ENCODE results near the gene ATP7B.

ATP7B gene

DNA sequence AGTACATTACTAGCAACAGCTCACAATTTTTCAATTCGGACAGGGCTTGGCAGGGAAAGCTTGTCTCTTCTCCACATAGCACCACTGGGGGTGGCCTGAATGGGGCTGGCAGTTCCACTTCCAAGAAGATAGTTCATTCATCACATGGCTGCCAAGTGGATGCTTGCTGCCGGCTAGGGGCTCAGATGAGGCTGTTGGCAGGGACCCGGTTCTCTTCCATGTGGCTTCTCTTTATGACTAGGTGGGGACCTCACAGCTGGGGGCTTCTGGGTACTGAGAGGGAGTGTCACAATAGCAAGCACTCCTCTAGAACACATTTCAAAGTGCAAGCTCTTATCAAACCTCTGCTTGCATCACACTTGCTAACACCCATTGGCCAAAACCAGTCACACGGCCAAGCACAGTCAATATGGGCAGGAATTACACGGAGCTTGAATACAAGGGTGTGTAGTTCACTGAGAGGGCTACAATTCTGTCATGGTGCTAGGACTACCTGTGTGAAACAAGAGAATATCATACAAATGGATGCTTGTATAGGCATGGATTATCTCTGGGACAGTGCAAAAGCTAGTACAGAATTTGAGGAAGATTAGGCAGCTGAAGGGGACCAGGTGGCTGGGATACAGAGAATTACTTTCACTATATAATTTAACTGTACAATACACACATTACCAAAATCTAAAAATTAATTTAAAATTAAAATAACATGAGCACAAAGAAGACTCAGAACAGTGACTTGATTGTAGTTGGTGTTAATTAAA is 32.3 kb downstream of the ATP7B start:
- DNase-seq (ENCODE audit: low spot score) = no peak

DNA sequence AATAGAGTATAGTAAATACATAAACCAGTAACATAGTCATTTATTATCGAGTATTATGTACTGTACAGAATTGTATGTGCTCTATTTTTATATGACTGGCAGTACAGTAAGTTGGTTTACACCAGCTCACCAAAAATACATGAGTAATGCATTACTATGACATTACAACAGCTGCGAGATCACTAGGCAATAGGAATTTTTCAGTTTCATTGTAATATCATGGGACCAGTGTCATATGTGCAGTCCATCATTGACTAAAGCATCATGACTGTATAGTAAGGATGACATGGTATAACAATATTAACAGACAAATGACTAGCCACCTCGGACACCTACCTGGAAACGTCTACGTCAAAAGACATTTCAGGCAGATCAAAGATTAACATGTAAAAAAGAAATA is 33.6 kb downstream of the ATP7B start:
- no peak for DNase-seq (ENCODE audit: low spot score)

DNA sequence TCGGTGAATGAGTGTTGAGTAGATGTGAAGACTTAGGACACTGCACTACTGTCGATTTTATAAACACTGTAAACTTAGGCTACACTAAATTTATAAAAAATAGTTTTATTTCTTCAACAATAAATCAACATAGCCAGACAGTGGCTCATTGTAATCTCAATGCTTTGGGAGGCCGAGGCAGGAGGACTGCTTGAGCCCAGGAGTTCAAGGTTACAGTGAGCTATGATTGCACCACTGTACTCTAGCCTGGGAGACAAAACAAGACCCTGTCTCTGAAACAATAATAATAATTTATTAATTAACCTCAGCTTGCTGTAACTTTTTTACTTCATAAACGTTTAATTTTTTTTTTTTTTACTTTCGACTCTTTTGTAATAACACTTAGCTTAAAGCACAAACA is 34.4 kb downstream of the ATP7B start:
- no peak for DNase-seq (ENCODE audit: low spot score)

DNA sequence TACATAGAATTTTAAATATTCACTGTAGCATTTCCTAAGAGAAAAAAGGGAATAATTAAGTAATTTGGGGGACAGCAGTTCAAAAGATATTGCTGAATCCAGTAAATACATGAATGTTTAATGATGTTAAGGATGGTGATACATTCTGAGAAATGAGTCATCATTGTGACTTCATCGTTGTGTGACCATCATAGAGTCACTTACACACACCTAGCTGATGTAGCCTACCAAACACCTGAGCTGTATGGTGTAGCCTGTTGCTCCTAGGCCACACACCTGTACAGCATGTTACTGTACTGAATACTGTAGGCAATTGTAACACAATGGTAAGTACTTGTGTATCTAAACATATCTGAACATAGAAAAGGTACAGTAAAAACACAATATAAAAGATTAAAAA is 34.8 kb downstream of the ATP7B start:
- DNase-seq (ENCODE audit: low spot score) = no peak

DNA sequence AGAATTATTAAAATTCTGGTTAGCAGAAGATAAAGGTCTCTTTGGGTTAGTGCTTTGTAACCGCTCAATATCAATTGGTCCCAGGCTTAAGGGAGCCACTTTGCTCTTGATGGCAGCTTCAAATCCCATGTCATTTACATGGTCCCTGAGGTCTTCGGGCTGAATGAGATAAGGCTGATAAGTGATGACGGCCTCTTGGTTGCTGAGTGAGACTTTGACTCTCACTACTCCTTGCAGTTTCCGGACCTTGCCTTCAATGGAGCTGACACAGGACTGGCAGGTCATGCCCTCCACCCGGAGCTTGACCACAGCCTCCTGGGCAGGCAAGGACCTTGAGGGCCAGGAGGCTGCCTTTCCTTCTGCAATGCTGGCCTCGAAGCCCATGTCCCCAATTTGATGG is 36.8 kb downstream of the ATP7B start:
- DNase-seq (ENCODE audit: low spot score) = no peak

DNA sequence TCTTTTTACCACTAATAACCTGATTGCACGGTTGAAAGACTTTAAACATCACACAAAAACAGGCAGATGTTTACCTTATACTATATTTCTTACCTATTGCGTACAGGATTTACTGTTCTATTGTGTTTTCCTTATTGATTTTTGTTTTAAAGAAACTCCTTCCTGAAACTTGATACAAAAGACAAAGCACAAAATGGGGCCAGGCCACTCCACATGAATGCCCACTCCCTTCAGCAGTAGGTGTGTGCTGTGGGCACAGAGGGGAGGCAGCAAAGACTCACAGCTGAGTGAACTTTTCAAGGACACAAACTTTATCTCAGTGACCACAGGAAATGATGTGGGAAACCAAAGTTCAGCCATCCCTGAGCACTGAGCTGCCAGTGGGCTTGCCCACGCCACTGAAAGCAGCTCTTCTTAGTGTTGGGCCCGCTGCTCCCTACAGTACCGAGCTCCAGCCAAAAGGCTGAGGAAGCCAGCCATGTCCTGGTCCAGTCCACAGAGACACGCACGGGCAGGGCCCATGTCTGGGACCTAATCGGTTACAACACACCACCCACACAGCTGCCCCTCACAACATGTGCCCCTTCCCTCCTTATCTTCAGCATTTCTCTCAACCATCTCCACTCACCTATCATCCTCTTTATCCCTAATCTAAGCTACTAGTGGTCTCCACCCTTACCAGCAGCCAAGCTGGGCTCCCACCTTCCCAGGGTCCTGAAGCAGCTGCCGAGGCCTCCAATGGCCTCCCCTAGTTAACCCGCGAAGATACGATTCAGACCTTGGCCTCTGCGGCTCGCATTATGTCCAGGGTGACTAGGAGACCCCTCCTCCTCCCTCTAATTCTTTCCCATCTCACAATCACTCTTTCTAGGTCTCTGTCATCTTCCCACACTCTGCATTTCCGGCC is 39.5 kb downstream of the ATP7B start:
- DNase-seq (ENCODE audit: low spot score) = no peak

DNA sequence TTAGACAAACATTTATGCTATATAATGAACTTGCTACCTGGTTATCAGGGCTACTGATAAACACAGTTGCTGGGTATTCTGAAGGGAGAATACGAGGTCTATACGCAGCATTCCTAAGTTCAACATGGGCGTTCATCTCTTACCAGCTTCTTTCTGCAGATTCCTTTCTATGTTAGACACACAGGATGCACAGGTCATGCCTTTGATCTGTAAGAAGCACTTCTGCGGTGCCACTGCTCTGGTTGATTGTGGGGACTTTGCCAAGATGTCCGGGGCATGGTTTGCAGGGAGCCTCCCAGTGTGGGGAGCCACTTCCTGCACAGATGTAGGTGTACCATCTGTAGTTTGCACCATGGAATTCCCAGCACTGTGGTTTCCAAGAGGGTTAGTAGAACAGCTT is 40.9 kb downstream of the ATP7B start:
- DNase-seq (ENCODE audit: low spot score) = no peak

DNA sequence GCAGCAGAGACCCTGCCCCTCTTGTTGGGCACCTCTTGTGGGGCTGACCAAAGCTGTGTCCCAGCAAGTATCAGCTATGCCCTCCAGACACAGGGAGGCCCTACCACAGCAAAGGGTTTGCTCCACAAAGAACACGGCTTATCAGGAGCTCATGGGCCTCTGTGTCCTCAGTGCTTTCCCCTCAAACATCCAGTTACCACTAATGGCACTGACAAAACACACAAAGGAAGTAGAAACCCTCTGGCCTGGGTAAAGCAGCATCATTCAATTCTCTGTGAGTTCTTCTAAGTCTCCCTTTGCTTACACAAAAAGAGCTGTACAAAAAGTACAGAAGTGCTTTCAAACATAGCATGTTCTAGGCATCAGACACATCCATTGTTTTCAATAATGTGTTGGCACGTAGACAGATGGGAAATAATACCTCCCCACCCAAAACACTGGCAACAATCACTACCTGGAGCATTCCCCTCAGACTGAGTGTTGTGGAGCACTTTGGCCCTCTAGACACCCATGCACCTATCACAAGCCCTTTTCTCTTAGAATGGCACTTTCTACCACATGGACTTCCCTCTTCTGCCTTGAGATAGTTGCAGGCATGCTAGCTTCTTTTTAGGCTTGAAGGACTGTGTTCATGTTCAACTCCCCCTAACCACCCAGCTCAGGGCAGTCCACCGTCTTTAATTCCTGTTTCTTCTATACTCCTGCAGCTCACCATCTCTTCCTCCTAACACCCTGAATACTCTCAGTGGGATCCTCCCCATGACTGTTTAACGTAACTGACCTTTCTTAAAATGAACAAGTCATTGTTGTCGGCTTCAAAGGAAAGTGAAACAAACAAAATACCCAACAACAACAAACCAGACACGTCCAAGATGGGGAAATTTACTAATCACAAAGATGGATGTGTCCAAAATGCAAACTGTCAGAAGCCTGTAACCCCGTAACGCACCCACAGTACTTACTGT is 43.5 kb downstream of the ATP7B start:
- DNase-seq (ENCODE audit: low spot score) = no peak

DNA sequence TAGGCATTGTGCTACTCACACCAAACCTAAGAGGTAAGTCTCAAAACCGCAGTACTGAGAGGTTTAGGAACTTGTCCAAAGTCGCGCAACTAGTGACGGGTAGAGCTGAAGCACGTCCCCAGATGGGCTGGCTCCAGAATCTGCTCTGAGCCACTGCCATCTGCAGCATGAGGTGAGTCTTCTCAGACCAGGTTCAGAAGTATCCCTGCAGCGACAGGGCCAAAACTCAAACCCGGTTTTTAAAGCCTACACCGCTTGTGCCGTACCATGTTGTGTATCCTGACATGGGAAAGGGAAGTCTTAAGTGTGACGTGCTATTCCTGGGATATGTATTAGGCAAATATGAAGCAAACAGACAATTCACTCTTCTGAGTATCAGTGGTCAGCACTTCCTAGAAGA is 45.1 kb downstream of the ATP7B start:
- no peak for DNase-seq (ENCODE audit: low spot score)

DNA sequence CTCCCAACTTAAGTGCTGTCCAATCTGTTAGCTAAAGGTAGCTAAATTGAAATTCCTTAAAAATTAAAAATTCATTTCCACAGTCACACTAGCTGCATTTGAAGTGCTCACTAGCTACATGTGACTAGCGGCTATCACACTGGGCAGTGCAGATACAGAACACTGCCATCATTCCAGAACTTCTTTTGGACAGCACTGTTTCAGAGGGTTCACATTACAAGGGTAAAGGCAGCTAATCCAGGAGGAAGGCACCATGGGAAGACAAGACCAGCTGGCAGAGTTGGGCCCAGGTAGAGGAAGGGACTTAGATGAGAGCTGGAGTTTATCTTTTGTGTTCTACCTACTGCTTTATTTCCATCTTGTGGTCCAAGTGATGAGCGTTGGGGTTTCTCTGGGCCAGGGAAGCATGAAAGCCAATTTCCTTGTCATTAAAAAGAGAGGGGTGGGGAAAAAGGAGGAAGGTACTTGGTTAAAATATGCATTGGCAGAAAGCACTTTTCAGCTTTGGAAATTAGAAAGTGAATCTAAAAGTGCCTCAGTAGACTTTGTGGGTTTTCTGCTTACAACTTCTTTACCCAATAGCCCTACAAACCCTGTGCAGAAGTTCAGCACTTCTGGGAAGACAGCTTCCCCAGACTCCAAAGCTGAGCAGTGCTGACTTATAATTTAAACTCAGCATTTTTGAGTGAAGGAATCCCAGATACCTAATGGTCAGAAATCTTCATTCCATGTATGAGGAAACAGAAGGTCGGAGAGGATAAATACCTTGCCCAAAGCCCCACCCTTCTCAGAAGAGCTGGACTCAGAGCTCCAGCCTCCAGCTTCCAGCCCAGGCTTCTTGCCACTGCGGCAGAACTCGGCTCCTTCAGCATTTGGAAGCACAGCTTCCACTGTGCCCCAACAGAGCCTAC is 49.5 kb downstream of the ATP7B start:
- no peak for DNase-seq (ENCODE audit: low spot score)

DNA sequence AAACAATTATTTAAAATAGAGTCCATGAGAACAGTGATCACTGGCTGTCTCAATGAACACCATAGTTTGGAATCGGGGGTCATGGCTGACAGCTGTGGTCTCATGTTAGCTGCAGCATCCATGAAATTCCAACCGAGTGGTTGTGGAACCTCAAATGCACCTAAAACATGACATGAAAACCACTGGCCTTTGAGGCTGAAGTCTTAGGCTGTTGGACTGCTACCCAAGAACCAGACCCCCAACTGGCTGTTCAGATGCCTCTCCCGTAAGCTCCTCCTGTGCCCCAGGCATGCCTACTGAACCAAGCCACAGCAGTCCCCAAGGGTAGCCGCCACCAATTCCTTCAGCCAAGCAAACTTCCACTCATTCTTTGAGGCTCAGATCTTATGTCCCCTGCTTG is 50.5 kb downstream of the ATP7B start:
- DNase-seq (ENCODE audit: low spot score) = no peak

DNA sequence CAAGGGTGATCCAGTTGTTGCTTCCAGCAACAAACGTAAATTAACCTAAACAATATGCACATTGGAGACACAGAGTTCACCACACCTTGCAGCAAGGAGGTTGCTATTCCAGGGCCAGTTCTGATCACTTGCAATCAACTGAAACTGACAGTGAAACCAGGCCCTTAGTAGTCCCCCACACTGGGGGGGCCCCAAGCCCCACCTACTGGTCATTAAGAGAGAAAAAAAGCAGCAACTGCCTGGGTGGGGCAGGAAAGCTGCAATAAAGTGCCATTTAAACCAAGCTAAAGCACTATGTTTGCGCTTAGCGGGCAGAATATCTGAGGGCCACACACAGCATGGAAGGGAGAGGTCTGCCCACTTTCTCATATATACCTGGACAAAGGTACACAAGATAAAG is 51.5 kb downstream of the ATP7B start:
- no peak for DNase-seq (ENCODE audit: low spot score)

DNA sequence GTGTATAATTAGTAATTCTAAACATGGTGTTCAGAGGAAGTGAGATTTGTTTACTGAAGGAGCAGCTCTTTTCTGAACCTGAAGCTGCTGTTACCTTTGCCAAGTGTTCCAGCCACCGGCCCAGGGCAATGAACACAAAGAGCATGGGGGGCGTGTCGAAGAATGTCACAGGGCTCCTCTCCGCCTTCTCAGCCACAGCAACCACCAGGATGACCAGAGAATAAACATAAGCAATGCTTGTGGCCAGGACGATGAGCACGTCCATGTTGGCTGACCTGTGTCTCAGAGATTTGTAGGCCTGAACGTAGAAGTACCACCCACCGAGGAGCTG is 53.1 kb downstream of the ATP7B start:
- no peak for DNase-seq (ENCODE audit: low spot score)

DNA sequence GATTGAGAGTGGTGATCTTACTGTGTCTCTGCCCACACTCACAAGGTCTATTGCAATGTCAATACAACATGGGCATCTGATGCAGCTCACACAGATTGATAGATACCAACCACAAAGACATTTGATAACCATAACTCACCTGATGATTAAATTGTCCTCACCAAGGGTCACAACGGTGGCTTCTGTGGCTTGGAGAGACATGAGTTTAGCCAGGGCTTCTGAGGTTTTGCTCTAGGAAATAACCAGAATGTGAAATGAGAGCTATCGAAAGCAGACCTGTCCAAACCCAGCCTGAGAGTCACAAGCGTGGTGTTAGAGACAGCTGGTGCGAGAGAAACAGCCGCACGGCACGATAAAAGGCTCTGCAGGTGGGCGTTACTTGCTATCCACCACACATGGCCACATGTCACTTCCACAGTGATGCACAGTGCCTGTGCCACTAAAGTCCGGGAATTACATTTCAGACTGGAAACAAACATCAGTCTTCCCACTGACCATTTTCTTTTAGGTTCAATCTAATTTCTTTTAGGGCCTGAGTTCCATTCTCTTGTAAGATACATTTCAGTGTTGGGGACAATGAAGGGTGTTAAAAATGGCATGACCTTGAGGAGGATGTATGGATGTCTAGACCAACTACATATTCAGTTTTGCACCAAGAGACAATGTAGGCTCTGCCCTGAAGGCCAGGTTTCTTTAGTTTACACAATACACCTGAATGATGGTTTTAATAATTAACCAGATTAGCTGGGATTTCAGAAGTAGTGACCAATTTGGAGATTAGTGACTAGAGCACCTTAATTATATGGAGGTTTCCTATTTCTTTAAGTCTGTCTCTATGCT is 53.7 kb downstream of the ATP7B start:
- no peak for DNase-seq (ENCODE audit: low spot score)

DNA sequence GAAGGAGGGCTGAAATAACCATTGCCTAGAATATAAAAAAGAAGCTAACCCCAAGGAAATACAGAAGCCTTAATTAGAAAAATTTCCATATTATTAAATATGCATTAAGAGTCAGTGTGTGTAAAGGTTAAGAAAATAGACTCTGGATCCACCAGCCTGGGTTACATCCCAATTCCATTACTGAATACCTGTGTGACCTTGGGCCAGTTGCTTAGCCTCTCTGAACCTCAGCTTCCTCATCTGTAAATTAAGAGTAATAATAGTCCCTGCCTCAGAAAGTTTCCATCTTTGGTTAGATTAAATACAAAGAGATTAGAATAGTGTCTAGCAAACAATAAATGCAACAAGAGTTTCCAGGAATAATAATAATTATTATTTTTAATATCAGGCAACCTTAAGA is 54.5 kb downstream of the ATP7B start:
- no peak for DNase-seq (ENCODE audit: low spot score)

DNA sequence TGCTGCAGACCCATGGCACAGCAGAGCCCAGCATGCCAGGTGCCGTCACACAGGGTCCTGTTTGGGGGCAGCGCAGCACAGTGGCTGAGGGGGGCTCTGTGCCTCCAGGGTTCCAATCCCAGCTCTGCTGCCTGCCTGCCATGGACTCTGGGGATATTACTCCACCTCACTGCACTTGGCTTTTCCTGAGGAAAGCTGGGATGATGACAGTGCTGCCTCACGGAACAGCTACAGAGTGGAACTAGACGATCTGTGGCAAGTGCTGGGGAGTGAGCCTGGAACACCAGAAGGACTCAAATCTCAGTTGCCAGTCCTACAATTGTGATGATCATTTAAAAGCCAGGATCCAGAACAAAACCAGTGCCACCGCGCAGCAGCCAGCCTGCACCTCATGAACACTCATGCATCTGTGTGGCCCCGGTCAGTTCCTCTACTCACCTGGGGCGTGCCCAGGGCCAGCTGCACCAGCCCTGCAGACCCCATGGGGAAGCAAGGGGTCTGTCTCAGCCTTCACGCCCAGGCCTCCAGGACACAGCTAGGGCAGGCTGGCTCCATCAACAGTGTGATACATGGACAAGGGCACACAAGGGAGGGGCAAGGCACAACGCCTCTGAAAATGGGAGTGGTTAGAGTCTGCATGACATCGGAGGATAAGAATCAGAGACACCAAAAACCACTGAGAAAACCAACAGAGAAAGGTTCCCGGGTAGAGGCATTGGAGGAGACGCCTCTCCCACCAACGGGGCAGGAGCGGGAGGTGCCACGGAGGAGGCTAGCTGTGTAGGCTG is 55.2 kb downstream of the ATP7B start:
- DNase-seq (ENCODE audit: low spot score) = no peak

DNA sequence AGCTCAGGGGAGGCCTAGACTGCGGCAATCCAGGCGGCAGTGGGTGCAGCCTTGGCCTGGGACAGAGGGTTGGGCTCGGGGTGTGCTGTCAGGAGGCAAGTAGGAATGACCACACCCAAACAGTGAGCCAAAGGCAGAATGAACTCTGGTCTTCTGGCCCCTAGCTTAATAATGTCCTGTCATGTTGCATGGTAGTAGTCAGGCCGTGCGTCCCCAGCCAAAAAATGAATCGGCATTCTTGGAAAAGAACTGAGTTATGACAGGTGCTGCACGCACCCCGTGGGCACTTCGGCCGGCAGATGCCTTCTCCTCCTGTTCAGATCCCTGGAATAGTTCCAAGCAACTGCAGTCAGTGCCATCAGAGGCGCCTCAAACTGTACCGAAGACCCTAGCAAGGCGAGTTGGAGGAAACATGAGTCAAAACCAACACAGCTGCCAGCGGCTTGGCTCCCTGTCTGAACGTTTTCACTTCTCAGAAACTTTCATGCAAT is 55.9 kb downstream of the ATP7B start:
- DNase-seq (ENCODE audit: low spot score) = no peak

DNA sequence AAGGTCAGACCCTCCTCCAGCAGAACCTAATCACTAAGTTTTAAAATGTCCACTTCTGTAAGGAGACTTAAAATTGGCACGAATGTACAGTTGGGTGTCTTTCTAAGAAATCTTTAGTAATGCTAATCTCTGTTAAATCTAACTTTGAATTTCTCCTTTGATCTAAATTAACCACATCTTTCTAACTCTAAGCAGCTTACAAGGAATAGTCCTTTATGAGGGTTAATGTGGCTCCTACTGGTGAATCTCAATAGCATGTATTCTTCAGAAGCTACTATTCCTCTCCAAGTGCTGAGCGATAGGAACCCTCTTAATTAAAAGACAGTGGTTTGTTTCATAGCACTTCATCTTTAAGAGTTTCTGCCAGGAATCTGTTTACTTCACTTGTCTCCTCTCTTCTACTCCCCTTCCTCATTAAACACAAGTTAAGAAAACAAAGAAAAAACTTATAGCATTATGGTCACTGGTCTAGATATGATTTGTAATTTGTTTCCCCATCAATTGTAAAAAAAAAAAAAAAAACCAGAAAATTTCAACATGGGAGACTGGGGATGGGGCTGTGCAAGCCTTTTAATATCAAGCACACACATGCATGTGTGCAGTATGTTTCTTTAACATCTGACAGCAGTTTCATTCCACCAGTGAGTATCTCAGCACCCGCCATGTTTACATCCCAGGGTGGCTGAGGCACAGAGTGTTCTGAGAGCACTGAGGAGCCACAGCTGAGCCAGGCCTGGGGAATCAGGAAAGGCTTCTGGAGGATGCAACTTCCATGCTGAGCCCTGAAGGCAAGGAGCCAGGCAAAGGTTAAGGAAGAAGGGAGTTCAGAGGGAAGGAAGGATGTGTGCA is 57.7 kb downstream of the ATP7B start:
- DNase-seq (ENCODE audit: low spot score) = no peak

DNA sequence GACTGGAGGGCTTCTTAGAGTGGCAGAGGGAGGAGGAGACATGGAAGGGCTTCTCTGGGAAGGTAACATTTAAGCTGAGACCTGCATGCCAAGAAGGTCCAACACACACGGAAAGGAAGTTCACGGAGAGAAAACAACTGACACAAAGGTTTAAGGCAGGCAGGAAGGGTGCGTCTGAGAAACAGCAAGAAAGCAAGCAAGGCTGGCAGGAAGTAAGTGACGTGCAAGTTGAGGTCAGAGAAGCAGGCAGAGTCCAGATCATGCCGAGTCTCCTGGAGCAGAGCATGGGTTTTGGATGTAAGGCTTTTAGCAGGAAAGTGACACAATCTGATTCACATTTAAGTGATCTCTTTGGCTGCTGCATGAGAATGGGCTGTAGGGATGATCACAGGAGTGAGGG is 60.5 kb downstream of the ATP7B start:
- no peak for DNase-seq (ENCODE audit: low spot score)

Measured in ecto neural progenitor cell (in vitro differentiated cells).